Endothelial cell of umbilical vein (primary cell): Measurements from ENCODE around the gene USP40.

Experiments used
- CTCF ChIP-seq, 2 donors: IDR thresholded peaks; 1 replicate in 1 of 2; 2 replicates in 1 of 2; pipeline ENCODE4 v1.5.1; 2011; ENCODE audit warnings: low read length in 2 of 2, mild to moderate bottlenecking in 2 of 2, moderate library complexity in 2 of 2, control low read depth in 1 of 2, inconsistent platforms in 1 of 2, low read depth in 1 of 2; ENCODE audit not compliant: insufficient read depth in 1 of 2; ENCODE audit errors: extremely low read depth in 1 of 2
- FOS ChIP-seq: IDR thresholded peaks from 2 replicates; pipeline ENCODE4 v1.6.1; 2011; ENCODE audit warnings: mild to moderate bottlenecking, low read length, moderate library complexity, borderline replicate concordance; ENCODE audit not compliant: insufficient read depth
- POLR2A ChIP-seq: IDR thresholded peaks from 2 replicates; pipeline ENCODE4 v1.6.1; 2012; ENCODE audit warnings: low read depth, mild to moderate bottlenecking, control low read depth, low read length
- POLR2AphosphoS5 ChIP-seq: IDR thresholded peaks from 2 replicates; pipeline ENCODE4 v1.6.1; 2012; ENCODE audit warnings: low read depth, mild to moderate bottlenecking, control low read depth, low read length, moderate library complexity; ENCODE audit not compliant: insufficient read depth

DNA sequence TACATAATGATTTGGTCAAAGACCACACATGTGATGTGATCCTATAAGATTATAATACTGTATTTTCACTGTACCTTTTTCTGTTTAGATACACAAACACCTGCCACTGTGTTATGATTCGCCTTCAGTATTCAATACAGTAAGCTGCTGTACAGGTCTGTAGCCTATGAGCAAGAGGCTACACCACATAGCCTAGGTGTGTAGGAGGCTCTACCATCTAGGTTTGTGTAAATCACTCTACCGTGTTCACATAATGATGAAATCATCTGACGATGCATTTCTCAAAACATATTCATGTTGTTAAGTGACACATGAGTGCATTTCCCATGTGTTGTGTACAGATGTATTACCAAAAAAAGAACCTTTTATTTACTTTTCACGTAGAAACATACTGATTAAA lies 74.5 kb downstream of the USP40 start:
- no peak for TF ChIP-seq CTCF (IDR thresholded peaks at IDR 0.05; ENCODE audit: extremely low read depth in 1 of 2, insufficient read depth in 1 of 2, low read depth in 1 of 2, low read length in 2 of 2)
- TF ChIP-seq POLR2A = no peak
- TF ChIP-seq FOS = no peak
- TF ChIP-seq POLR2AphosphoS5 = no peak
